GM18519 (cell line): ENCODE measurements around the gene TBC1D3.
"Not testable (repeated sequence)": the region's sequence is repeated elsewhere in the genome, so short reads cannot be mapped to it uniquely, and the experiment has no call there.

Experiments used
- ATAC-seq: cut with Tn5 transposase; IDR thresholded peaks from one replicate; pipeline ENCODE4 v1.9.1; 2021; ENCODE audit warnings: mild to moderate bottlenecking, moderate library complexity; ENCODE audit not compliant: unreplicated experiment, low FRiP score

The TBC1D3 gene

GRCh38 chr17:38192455-38192854 is at the start of gene TBC1D3:
TSS of gene TBC1D3 (minus strand) at chr17:38192555. CDS start at chr17:38191029, 1,526 bp downstream.
- not testable (repeated sequence) for ATAC-seq

GRCh38 chr17:38232790-38233189 is 40.4 kb upstream of the TBC1D3 start:
- not testable (repeated sequence) for ATAC-seq

- ATAC-seq, result not testable (repeated sequence)
Measured at GRCh38 chr17:38225844-38226495, 33.6 kb upstream of the TBC1D3 start.

GRCh38 chr17:38220867-38221266 is 28.5 kb upstream of the TBC1D3 start:
- ATAC-seq, result not testable (repeated sequence)

- not testable (repeated sequence) for ATAC-seq
Measured at GRCh38 chr17:38200271-38200670, 7.9 kb upstream of the TBC1D3 start.

GRCh38 chr17:38134860-38135259 is 57.5 kb downstream of the TBC1D3 start:
- not testable (repeated sequence) for ATAC-seq
